ENCODE measurements around the gene MCAM.

DNA sequence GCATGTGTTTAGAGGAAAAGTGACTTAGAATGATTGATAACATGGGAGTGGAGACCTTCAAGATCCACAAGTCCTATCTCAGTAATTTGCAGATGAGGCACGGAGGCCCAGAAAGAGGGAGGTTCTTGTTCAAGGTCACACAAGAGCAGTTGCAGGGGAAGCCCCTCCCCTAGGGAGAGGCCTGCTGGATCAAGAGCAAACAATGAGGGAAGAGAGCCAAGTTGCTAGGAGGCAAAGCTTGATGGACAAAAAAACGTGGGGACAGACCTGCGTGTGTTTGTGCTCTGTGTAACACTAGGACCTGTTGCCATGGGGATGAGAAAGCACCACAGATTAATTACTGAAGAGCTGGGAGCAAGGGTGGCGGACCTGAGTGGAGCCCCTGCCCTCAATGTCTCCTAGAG lies 35.9 kb upstream of the MCAM start:
- TF ChIP-seq SIN3A (IDR thresholded peaks at IDR 0.05; ENCODE audit: borderline replicate concordance, insufficient read depth, low read length) (no peak), POLR2AphosphoS5 (IDR thresholded peaks at IDR 0.05; ENCODE audit: low read depth, low read length) (no peak), TAF1 (IDR thresholded peaks at IDR 0.05; ENCODE audit: borderline replicate concordance, insufficient read depth, low read length) (no peak), FOXP2 (optimal IDR thresholded peaks at IDR 0.05; ENCODE audit: borderline replicate concordance, extremely low read depth, extremely low read length, insufficient read depth) (no peak)
- TF ChIP-seq, protein P1, sequence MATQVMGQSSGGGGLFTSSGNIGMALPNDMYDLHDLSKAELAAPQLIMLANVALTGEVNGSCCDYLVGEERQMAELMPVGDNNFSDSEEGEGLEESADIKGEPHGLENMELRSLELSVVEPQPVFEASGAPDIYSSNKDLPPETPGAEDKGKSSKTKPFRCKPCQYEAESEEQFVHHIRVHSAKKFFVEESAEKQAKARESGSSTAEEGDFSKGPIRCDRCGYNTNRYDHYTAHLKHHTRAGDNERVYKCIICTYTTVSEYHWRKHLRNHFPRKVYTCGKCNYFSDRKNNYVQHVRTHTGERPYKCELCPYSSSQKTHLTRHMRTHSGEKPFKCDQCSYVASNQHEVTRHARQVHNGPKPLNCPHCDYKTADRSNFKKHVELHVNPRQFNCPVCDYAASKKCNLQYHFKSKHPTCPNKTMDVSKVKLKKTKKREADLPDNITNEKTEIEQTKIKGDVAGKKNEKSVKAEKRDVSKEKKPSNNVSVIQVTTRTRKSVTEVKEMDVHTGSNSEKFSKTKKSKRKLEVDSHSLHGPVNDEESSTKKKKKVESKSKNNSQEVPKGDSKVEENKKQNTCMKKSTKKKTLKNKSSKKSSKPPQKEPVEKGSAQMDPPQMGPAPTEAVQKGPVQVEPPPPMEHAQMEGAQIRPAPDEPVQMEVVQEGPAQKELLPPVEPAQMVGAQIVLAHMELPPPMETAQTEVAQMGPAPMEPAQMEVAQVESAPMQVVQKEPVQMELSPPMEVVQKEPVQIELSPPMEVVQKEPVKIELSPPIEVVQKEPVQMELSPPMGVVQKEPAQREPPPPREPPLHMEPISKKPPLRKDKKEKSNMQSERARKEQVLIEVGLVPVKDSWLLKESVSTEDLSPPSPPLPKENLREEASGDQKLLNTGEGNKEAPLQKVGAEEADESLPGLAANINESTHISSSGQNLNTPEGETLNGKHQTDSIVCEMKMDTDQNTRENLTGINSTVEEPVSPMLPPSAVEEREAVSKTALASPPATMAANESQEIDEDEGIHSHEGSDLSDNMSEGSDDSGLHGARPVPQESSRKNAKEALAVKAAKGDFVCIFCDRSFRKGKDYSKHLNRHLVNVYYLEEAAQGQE (IDR thresholded peaks at IDR 0.05; ENCODE audit: insufficient read depth in 1 of 2, low read depth in 2 of 2, low read length in 2 of 2) = no peak

All from PFSK-1 (cell line).